PC-9 (cell line): ENCODE measurements around the gene FBXW10.
"Not testable (repeated sequence)": the region's sequence is repeated elsewhere in the genome, so short reads cannot be mapped to it uniquely, and the experiment has no call there.

ENCODE experiments used
- CTCF ChIP-seq: fragments of 200-600 bp; sonication (generic); conservative IDR thresholded peaks from 2 replicates; pipeline ENCODE4 v1.6.1; 2017; ENCODE audit warnings: mixed run types, antibody characterized with exemption, mild to moderate bottlenecking, moderate library complexity
- EZH2 ChIP-seq: fragments of 200-600 bp; sonication (generic); IDR thresholded peaks from 2 replicates; pipeline ENCODE4 v1.8.0; 2017; ENCODE audit warnings: antibody characterized with exemption, low read depth

- not testable (repeated sequence) for TF ChIP-seq CTCF, EZH2
These were observed 11.4 kb upstream of the FBXW10 start for GRCh38 chr17:18732438-18732837.
